ENCODE measurements around the gene GXYLT1. TPM values are rescaled to one million over a fixed set of nuclear protein-coding genes. Genes with fewer than 3 reads are reported as not detected.

Gene GXYLT1
- total and polyA plus RNA-seq, 11 donors, result 1.4 to 8.3 (median 4.8) TPM

- 16 to 28% (median 25%) methylated on average over 2 of the region's 2 CpGs for whole genome bisulfite sequencing, 4 donors
- DNase-seq (no peak), ATAC-seq (no peak)
- TF ChIP-seq, protein P1, sequence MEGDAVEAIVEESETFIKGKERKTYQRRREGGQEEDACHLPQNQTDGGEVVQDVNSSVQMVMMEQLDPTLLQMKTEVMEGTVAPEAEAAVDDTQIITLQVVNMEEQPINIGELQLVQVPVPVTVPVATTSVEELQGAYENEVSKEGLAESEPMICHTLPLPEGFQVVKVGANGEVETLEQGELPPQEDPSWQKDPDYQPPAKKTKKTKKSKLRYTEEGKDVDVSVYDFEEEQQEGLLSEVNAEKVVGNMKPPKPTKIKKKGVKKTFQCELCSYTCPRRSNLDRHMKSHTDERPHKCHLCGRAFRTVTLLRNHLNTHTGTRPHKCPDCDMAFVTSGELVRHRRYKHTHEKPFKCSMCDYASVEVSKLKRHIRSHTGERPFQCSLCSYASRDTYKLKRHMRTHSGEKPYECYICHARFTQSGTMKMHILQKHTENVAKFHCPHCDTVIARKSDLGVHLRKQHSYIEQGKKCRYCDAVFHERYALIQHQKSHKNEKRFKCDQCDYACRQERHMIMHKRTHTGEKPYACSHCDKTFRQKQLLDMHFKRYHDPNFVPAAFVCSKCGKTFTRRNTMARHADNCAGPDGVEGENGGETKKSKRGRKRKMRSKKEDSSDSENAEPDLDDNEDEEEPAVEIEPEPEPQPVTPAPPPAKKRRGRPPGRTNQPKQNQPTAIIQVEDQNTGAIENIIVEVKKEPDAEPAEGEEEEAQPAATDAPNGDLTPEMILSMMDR (IDR thresholded peaks at IDR 0.05), result no peak
- no peak for TF ChIP-seq POLR2A (IDR thresholded peaks at IDR 0.05)
- Histone ChIP-seq H3K4me3 (no peak overlapping the region), H3K27ac (no peak overlapping the region), H3K9me3 (no peaks in the 10 kb centered on the region), H3K4me1 (peaks cover 0 to 23% (median 5%) of the 10 kb centered on the region in 12 donors), H3K36me3 (peaks cover 0 to 23% (median 7%) of the 10 kb centered on the region in 9 donors), H3K27me3 (no peaks in the 10 kb centered on the region)
- intact Hi-C loops (cut with DNase I), result no loop called here
Measured at GRCh38 chr12:42086031-42086430, 58.6 kb downstream of the GXYLT1 start.

- intact Hi-C loops (cut with DNase I), result no loop called here
- DNase-seq (no peak), ATAC-seq (no peak)
- Histone ChIP-seq H3K4me3 (no peak overlapping the region), H3K36me3 (peaks cover 0 to 23% (median 7%) of the 10 kb centered on the region in 9 donors), H3K4me1 (peaks cover 0 to 19% (median 4%) of the 10 kb centered on the region in 12 donors), H3K9me3 (no peaks in the 10 kb centered on the region), H3K27ac (no peak overlapping the region), H3K27me3 (no peaks in the 10 kb centered on the region)
- 50 to 75% (median 63%) methylated on average over 3 of the region's 3 CpGs for WGBS, 4 donors
- TF ChIP-seq, protein P1 (IDR thresholded peaks at IDR 0.05), result no peak
- TF ChIP-seq POLR2A (IDR thresholded peaks at IDR 0.05), result no peak
Measured at GRCh38 chr12:42085594-42085993, 59.1 kb downstream of the GXYLT1 start.

- no peaks in the 10 kb centered on the region for H3K9me3 ChIP-seq
- DNase-seq (no peak), ATAC-seq (no peak)
- TF ChIP-seq, protein P1 (IDR thresholded peaks at IDR 0.05), result no peak
- TF ChIP-seq POLR2A (IDR thresholded peaks at IDR 0.05), result no peak
- H3K4me3 ChIP-seq, result no peak overlapping the region
- no peak overlapping the region for H3K27ac ChIP-seq
- peaks cover 0 to 13% (median 0%) of the 10 kb centered on the region in 12 donors for H3K4me1 ChIP-seq
- intact Hi-C loops (cut with DNase I), result no loop called here
- H3K36me3 ChIP-seq, result peaks cover 0 to 23% (median 7%) of the 10 kb centered on the region in 9 donors
- H3K27me3 ChIP-seq, result no peaks in the 10 kb centered on the region
Measured at GRCh38 chr12:42084522-42084921, 60.2 kb downstream of the GXYLT1 start.

GRCh38 chr12:42076976-42077375, 67.7 kb downstream of the GXYLT1 start:
- 78 to 85% (median 83%) methylated on average over 3 of the region's 3 CpGs for WGBS, 4 donors
- ATAC-seq (no peak), DNase-seq (no peak)
- Histone ChIP-seq H3K4me1 (peaks cover 0 to 3% (median 0%) of the 10 kb centered on the region in 12 donors), H3K4me3 (no peak overlapping the region), H3K27ac (no peak overlapping the region), H3K9me3 (no peaks in the 10 kb centered on the region), H3K36me3 (peaks cover 0 to 7% (median 0%) of the 10 kb centered on the region in 9 donors), H3K27me3 (no peaks in the 10 kb centered on the region)
- intact Hi-C loops (cut with DNase I), result no loop called here
- no peak for TF ChIP-seq POLR2A (IDR thresholded peaks at IDR 0.05)
- TF ChIP-seq, protein P1 (IDR thresholded peaks at IDR 0.05), result no peak

Measured in heart left ventricle (tissue), 16 donors.